H1 (cell line): Measurements from ENCODE around the gene IQGAP3. TPM values are rescaled to one million over a fixed set of nuclear protein-coding genes. Genes with fewer than 3 reads are reported as not detected.

ENCODE experiments used
- CTCF ChIA-PET: fragments of 300-600 bp; sonication (Branson Sonifier 250); formaldehyde crosslinking; loops from one replicate; lab custom pipeline; 2021; ENCODE audit not compliant: partially characterized antibody; lab: Charles Lee
- POLR2A ChIA-PET: fragments of 300-600 bp; sonication (Branson Sonifier 250); formaldehyde crosslinking; loops from one replicate; lab custom pipeline; 2021; ENCODE audit warnings: inconsistent platforms; ENCODE audit not compliant: partially characterized antibody; lab: Charles Lee
- DNase-seq, 2 experiments: peaks; one replicate each; pipeline versions ENCODE4 v3.0.0 to v3.0.0-alpha.2; 2010 to 2022; ENCODE audit warnings: low spot score in 2 of 2, low read depth in 1 of 2, mixed read lengths in 1 of 2
- FAIRE-seq: peaks from 2 replicates; lab custom pipeline; 2011; peaks lifted over from hg19 to GRCh38; lab: Jason Lieb, UNC
- H2AFZ ChIP-seq: 2 replicates; pipeline ENCODE4 v1.8.1; 2012; ENCODE audit warnings: low read length, inconsistent platforms
- H2AK5ac ChIP-seq: 2 replicates; pipeline ENCODE4 v1.6.1; 2013; ENCODE audit warnings: low read depth, low read length
- H2BK120ac ChIP-seq: replicated peaks from 2 replicates; pipeline ENCODE3; 2013; ENCODE audit warnings: low read depth, low read length, inconsistent platforms
- H2BK12ac ChIP-seq: 2 replicates; pipeline ENCODE4 v1.6.1; 2013; ENCODE audit warnings: low read depth, low read length
- H2BK15ac ChIP-seq: 2 replicates; pipeline ENCODE4 v1.6.1; 2013; ENCODE audit warnings: low read length
- H2BK20ac ChIP-seq: 2 replicates; pipeline ENCODE4 v1.6.1; 2013; ENCODE audit warnings: low read length
- H2BK5ac ChIP-seq: 2 replicates; pipeline ENCODE4 v1.6.1; 2013; ENCODE audit warnings: low read depth, low read length
- H3K14ac ChIP-seq: 2 replicates; pipeline ENCODE4 v1.6.1; 2013; ENCODE audit warnings: inconsistent platforms; ENCODE audit not compliant: insufficient read length
- H3K18ac ChIP-seq: 2 replicates; pipeline ENCODE4 v1.6.1; 2013; ENCODE audit warnings: low read length; ENCODE audit errors: extremely low read depth
- H3K23ac ChIP-seq: 2 replicates; pipeline ENCODE4 v1.6.1; 2013; ENCODE audit warnings: inconsistent platforms; ENCODE audit not compliant: insufficient read length
- H3K23me2 ChIP-seq: 2 replicates; pipeline ENCODE4 v1.6.1; 2013; ENCODE audit warnings: low read depth, low read length
- H3K27ac ChIP-seq: 2 replicates; pipeline ENCODE4 v1.6.1; 2011; ENCODE audit warnings: low read depth, low read length, inconsistent platforms
- H3K27me3 ChIP-seq, 4 experiments: replicated peaks in 1 of 4; 1 replicate in 1 of 4; 2 replicates in 3 of 4; pipeline versions ENCODE4 v1.6.1 to v1.8.1; 2011 to 2013; ENCODE audit warnings: low read length in 3 of 4, mild to moderate bottlenecking in 3 of 4, inconsistent platforms in 2 of 4, mixed read lengths in 2 of 4, moderate library complexity in 1 of 4; ENCODE audit not compliant: control insufficient read depth in 3 of 4, insufficient read depth in 3 of 4; ENCODE audit errors: extremely low read depth in 1 of 4
- H3K36me3 ChIP-seq, 4 experiments: 2 replicates each; pipeline versions ENCODE4 v1.6.1 to v1.8.1; 2011 to 2013; ENCODE audit warnings: mild to moderate bottlenecking in 4 of 4, low read length in 3 of 4, moderate library complexity in 2 of 4, control low read depth in 1 of 4, inconsistent platforms in 1 of 4; ENCODE audit not compliant: insufficient read depth in 4 of 4, control insufficient read depth in 2 of 4
- H3K4ac ChIP-seq: replicated peaks from 2 replicates; pipeline ENCODE3; 2013; ENCODE audit warnings: low read length, low read depth, mixed read lengths, inconsistent platforms; ENCODE audit not compliant: insufficient read length
- H3K4me1 ChIP-seq, 4 experiments: replicated peaks in 1 of 4; 1 replicate in 1 of 4; 2 replicates in 3 of 4; pipeline versions ENCODE4 v1.6.1 to v1.8.1; 2011 to 2013; ENCODE audit warnings: low read length in 3 of 4, inconsistent platforms in 2 of 4, mixed read lengths in 1 of 4; ENCODE audit not compliant: insufficient read depth in 4 of 4, control insufficient read depth in 3 of 4
- H3K4me2 ChIP-seq, 2 experiments: 2 replicates each; pipeline versions ENCODE4 v1.6.1 to v1.8.1; 2011 to 2013; ENCODE audit warnings: low read depth in 2 of 2, low read length in 2 of 2, control low read depth in 1 of 2, inconsistent platforms in 1 of 2, mild to moderate bottlenecking in 1 of 2; ENCODE audit not compliant: insufficient read depth in 1 of 2
- H3K4me3 ChIP-seq, 4 experiments: fragments of 200-600, 300-600 bp in 1 of 4; sonication (generic), shearing (Covaris generic), sonication (Bioruptor Twin) in 1 of 4; 2 replicates each; pipeline versions ENCODE4 v1.5.1 to v1.8.1; 2011 to 2016; ENCODE audit warnings: low read length in 4 of 4, low read depth in 3 of 4, control low read depth in 2 of 4, inconsistent platforms in 2 of 4, mild to moderate bottlenecking in 2 of 4, mixed read lengths in 1 of 4, moderate library complexity in 1 of 4; ENCODE audit not compliant: insufficient read depth in 2 of 4; ENCODE audit errors: extremely low read depth in 1 of 4
- H3K56ac ChIP-seq: replicated peaks from 2 replicates; pipeline ENCODE3; 2013; ENCODE audit warnings: low read depth, mild to moderate bottlenecking, mixed read lengths, low read length, inconsistent platforms; ENCODE audit not compliant: insufficient read length
- H3K79me1 ChIP-seq: 2 replicates; pipeline ENCODE4 v1.6.1; 2013; ENCODE audit warnings: low read depth, low read length, control low read depth
- H3K79me2 ChIP-seq, 2 experiments: 2 replicates each; pipeline versions ENCODE4 v1.6.1 to v1.8.1; 2012 to 2013; ENCODE audit warnings: low read length in 2 of 2, mild to moderate bottlenecking in 2 of 2, inconsistent platforms in 1 of 2; ENCODE audit not compliant: insufficient read depth in 2 of 2, control insufficient read depth in 1 of 2
- H3K9ac ChIP-seq, 4 experiments: replicated peaks in 1 of 4; 1 replicate in 1 of 4; 2 replicates in 3 of 4; pipeline versions ENCODE4 v1.6.1 to v1.8.1; 2011 to 2013; ENCODE audit warnings: low read depth in 3 of 4, low read length in 3 of 4, control low read depth in 2 of 4, mild to moderate bottlenecking in 2 of 4, moderate library complexity in 2 of 4, inconsistent platforms in 1 of 4; ENCODE audit errors: extremely low read depth in 1 of 4
- H3K9me3 ChIP-seq, 2 experiments: 2 replicates each; pipeline versions ENCODE4 v1.6.1 to v1.8.1; 2012 to 2013; ENCODE audit warnings: mild to moderate bottlenecking in 2 of 2, moderate library complexity in 2 of 2, control low read depth in 1 of 2, inconsistent platforms in 1 of 2, low read depth in 1 of 2, low read length in 1 of 2, mixed read lengths in 1 of 2; ENCODE audit not compliant: insufficient read depth in 2 of 2
- H4K20me1 ChIP-seq, 2 experiments: replicated peaks in 1 of 2; 2 replicates each; pipeline versions ENCODE3 to v1.8.1; 2011 to 2013; ENCODE audit warnings: inconsistent platforms in 2 of 2, low read length in 2 of 2, mild to moderate bottlenecking in 1 of 2; ENCODE audit not compliant: insufficient read depth in 2 of 2, control insufficient read depth in 1 of 2
- H4K5ac ChIP-seq: 2 replicates; pipeline ENCODE4 v1.6.1; 2013; ENCODE audit warnings: low read length, low read depth, mixed read lengths, inconsistent platforms; ENCODE audit not compliant: insufficient read length
- H4K8ac ChIP-seq: 2 replicates; pipeline ENCODE4 v1.8.0; 2013; ENCODE audit warnings: mild to moderate bottlenecking, moderate library complexity, low read length, inconsistent platforms; ENCODE audit not compliant: insufficient read depth; ENCODE audit errors: extremely low read depth
- H4K91ac ChIP-seq: replicated peaks from 2 replicates; pipeline ENCODE3; 2013; ENCODE audit warnings: low read length, mixed read lengths, inconsistent platforms; ENCODE audit not compliant: insufficient read length
- ASH2L ChIP-seq: fragments of 200-600, 300-600 bp; sonication (generic); IDR thresholded peaks from one replicate; pipeline ENCODE4 v1.7.1; 2017; ENCODE audit warnings: low read length
- CEBPB ChIP-seq: IDR thresholded peaks from 2 replicates; pipeline ENCODE4 v1.6.1; 2012; ENCODE audit warnings: low read depth, low read length
- CHD1 ChIP-seq: IDR thresholded peaks from 2 replicates; pipeline ENCODE4 v1.6.1; 2012; ENCODE audit warnings: low read depth, low read length, improper control_type of control experiment
- EZH2 ChIP-seq: fragments of 200-600 bp; sonication (generic); IDR thresholded peaks from 2 replicates; pipeline ENCODE4 v1.7.1; 2012; ENCODE audit warnings: low read depth, mild to moderate bottlenecking, moderate library complexity, low read length, inconsistent platforms; ENCODE audit not compliant: severe bottlenecking
- PHF8 ChIP-seq: fragments of 200-600 bp; sonication (generic); conservative IDR thresholded peaks from 2 replicates; pipeline ENCODE4 v1.7.1; 2012; ENCODE audit warnings: low read depth, mild to moderate bottlenecking, inconsistent platforms, low read length, moderate library complexity
- RXRA ChIP-seq: IDR thresholded peaks from 2 replicates; pipeline ENCODE4 v1.6.1; 2011; ENCODE audit warnings: low read depth, mild to moderate bottlenecking, low read length, moderate library complexity; ENCODE audit not compliant: insufficient read depth
- WGBS, 2 experiments: shearing (Covaris generic) in 1 of 2; methylation state at CpG; one replicate each; pipeline versions ENCODE4 v1.1.6 to v1.1.7; 2013 to 2015; ENCODE audit warnings: low lambda C conversion rate in 2 of 2, mixed read lengths in 2 of 2, inconsistent platforms in 1 of 2, low coverage in 1 of 2, missing lambda C conversion rate in 1 of 2; ENCODE audit not compliant: insufficient replicate concordance in 2 of 2, insufficient coverage in 1 of 2, insufficient read length in 1 of 2; ENCODE audit errors: extremely low coverage in 1 of 2, missing lambda C conversion rate in 1 of 2; 5-methylcytosine and 5-hydroxymethylcytosine counted together
- polyA plus RNA-seq, 7 experiments: library from polyadenylated mRNA; depleted of rRNA in 3 of 7; stranded (reverse) in 5 of 7; unstranded in 2 of 7; fragments of >200 nt in 5 of 7; fragments of 200-250 nt in 2 of 7; gene quantifications; 1 replicate in 5 of 7; 2 replicates in 1 of 7; 4 replicates in 1 of 7; pipeline versions ENCODE4 v1.2.1 to v1.2.3, GENCODE V29; 2011 to 2013; ENCODE audit warnings: missing spikeins in 2 of 7, mixed read lengths in 2 of 7
- total RNA-seq: library from RNA; stranded (reverse); fragmentation: NEBNext Ultra II Directional; extraction: Animal tissue kit (Norgen Biotek cat#: 25700); gene quantifications from 2 replicates; pipeline ENCODE4 v1.2.1, GENCODE V29; 2021

IQGAP3 gene
- total and polyA plus RNA-seq, 2 of the 8 experiments (the other 6 are each of a cell fraction or from before 2014, with no cell fraction given) = 14.6 to 22.3 TPM

DNA sequence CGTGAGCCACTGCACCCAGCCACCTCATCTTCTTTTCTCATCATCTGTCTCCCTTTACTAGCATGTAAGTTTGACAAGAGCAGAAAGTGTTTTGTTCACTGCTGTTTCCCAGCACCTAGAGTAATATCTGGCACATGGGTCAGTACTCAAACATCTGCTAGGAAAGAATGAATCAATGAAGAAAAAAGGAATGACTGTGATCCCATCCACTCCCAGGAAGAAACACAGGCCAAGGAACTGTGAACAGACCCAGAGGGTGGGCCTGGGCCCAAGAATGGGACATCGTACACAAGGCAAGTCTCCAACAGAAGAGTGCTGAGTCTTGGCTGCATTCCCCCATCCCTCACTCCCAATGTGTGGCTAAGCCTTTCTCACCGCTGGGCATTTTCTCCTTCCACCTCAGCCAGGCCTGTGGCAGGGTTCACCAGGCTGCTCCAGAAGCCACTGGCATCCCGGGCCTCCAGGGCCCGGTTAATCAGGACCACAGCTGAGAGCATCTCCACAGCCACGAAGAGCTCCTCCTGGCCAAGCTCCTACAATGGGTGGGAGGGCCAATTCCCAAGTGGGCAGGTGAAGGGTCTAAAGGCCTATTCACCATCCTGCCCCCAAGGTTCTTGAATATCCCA lies 18.4 kb downstream of the IQGAP3 start:
- no peak overlapping the region for H2BK12ac ChIP-seq
- no peak overlapping the region for H3K14ac ChIP-seq
- H3K4ac ChIP-seq = no peak overlapping the region
- no peaks in the 10 kb centered on the region for H3K79me2 ChIP-seq
- H2AFZ ChIP-seq = no peak overlapping the region
- H3K27ac ChIP-seq = no peak overlapping the region
- H2AK5ac ChIP-seq = no peak overlapping the region
- CTCF ChIA-PET = interaction anchor here (0.9 to 3.1 kb wide), 4 partner anchors 9 to 74 kb away, joined by 3 to 9 read pairs (median 4); partner anchors contain the start of gene MEF2D
- DNase-seq (no peak), FAIRE-seq (no peak)
- H4K20me1 ChIP-seq = peaks cover 0 to 5% of the 10 kb centered on the region in 2 experiments
- H3K4me2 ChIP-seq = no peak overlapping the region
- H4K8ac ChIP-seq = no peak overlapping the region
- H2BK20ac ChIP-seq = no peak overlapping the region
- H3K4me1 ChIP-seq = no peaks in the 10 kb centered on the region
- no peaks in the 10 kb centered on the region for H3K23me2 ChIP-seq
- H4K91ac ChIP-seq = no peak overlapping the region
- no peak overlapping the region for H3K18ac ChIP-seq
- no peak overlapping the region for H3K56ac ChIP-seq
- no peak overlapping the region for H2BK120ac ChIP-seq
- H2BK15ac ChIP-seq = no peak overlapping the region
- H3K9ac ChIP-seq = no peak overlapping the region
- no peaks in the 10 kb centered on the region for H3K9me3 ChIP-seq
- H3K79me1 ChIP-seq = no peaks in the 10 kb centered on the region
- H2BK5ac ChIP-seq = no peak overlapping the region
- no peaks in the 10 kb centered on the region for H3K27me3 ChIP-seq
- POLR2A ChIA-PET = interaction anchor here (0.5 to 2.3 kb wide), 2 partner anchors 11 to 232 kb away, joined by 3 to 7 read pairs; no protein-coding TSS in a partner anchor
- peaks cover 4 to 22% (median 9%) of the 10 kb centered on the region in 4 experiments; a peak in 5 of 8 replicates for H3K36me3 ChIP-seq
- H3K23ac ChIP-seq = no peak overlapping the region
- 94% methylated on average over 6 of the region's 6 CpGs; no CpG with 5 or more reads in 1 of the 2 experiments for WGBS, 2 experiments
- H3K4me3 ChIP-seq = no peak overlapping the region
- no peak overlapping the region for H4K5ac ChIP-seq
- TF ChIP-seq RXRA (no peak), ASH2L (no peak), CEBPB (no peak), PHF8 (no peak), EZH2 (no peak), CHD1 (no peak)
